ENCODE data around the gene CENPN.

GRCh38 chr16:81081014-81081413 is 74.0 kb downstream of the CENPN start:
- no peak for TF ChIP-seq FOXK2 (IDR thresholded peaks at IDR 0.05)
- TF ChIP-seq HDGF (IDR thresholded peaks at IDR 0.05; ENCODE audit: borderline replicate concordance) = no peak
- no peak for TF ChIP-seq PKNOX1 (IDR thresholded peaks at IDR 0.05)
- no peak for TF ChIP-seq FOXA1 (IDR thresholded peaks at IDR 0.05)
- no peak for TF ChIP-seq SP1 (IDR thresholded peaks at IDR 0.05)
- no peak for TF ChIP-seq LEF1 (IDR thresholded peaks at IDR 0.05; ENCODE audit: borderline replicate concordance)
- no peak for TF ChIP-seq NFRKB (IDR thresholded peaks at IDR 0.05)
